ENCODE data around the gene SULT1A3.
"Not testable (repeated sequence)": the region's sequence is repeated elsewhere in the genome, so short reads cannot be mapped to it uniquely, and the experiment has no call there.

Gene SULT1A3

DNA sequence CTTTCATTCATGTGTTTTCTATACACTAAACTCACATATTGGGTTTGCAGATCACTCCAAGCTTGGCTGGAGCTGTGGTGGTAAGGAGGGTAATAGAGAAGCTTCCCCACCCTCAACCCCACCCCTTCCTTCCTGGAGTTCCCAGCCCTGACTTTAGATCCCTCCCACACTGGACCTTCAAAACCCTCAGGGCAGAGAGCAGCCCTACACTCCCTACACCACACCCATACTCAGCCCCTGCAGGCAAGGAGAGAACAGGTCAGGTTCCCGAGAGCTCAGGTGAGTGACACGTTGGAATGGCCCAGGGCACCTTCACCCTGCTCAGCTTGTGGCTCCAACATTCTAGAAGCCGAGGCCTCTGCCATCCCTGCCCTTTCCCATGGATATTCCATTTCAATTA lies at the start of gene SULT1A3:
TSS of gene SULT1A3 (plus strand) at position 207 of the 400 bp plus-strand sequence. CDS start 1,474 bp downstream, outside the sequence.
- not testable (repeated sequence) for DNase-seq

DNA sequence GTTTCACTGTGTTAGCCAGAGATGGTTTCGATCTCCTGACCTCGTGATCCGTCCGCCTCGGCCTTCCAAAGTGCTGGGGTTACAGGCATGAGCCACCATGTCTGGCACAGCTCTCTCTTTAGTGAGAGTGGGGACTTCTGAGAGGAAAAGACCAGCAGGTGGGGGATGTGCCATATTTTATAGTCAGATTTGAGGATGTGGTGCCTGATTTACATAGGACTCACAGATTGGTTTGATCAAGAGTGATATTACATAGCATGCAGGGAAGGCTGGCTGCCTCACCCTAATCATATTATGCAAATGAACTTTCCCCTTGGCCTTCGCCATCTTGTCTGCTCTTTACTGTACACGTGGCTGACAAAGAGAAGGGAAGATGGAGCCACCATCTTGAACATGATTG lies 48.0 kb upstream of the SULT1A3 start:
- no peak for DNase-seq

DNA sequence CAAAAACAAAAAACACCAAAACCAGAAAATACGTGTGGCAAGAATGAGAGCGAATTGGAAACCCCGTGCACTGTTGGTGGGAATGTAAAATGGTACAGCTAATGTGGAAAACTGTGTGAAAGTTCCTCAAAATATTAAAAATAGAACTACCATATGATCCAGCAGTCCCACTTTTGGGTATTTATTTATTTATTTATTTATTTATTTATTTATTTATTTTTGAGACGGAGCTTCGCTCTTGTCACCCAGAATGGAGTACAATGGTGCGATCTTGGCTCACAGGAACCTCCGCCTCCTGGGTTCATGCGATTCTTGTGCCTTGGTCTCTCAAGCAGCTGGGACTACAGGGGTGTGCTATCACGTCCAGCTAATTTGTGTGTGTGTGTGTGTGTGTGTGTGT lies 46.5 kb upstream of the SULT1A3 start:
- DNase-seq = no peak

DNA sequence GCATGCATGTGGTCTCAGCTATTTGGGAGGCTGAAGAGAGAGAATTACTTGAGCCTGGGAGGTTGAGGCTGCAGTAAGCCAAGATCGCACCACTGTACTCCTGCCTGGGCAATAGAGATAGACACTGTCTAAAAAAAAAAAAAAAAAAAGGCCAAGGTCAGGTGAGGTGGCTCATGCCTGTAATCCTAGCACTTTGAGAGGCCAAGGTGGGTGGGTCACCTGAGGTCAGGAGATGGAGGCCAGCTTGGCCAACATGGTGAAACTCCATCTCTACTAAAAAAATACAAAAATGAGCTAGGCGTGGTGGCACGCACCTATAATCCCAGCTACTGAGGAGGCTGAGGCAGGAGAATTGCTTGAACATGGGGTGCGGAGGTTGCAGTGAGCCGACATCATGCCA lies 43.9 kb upstream of the SULT1A3 start:
- no peak for DNase-seq

DNA sequence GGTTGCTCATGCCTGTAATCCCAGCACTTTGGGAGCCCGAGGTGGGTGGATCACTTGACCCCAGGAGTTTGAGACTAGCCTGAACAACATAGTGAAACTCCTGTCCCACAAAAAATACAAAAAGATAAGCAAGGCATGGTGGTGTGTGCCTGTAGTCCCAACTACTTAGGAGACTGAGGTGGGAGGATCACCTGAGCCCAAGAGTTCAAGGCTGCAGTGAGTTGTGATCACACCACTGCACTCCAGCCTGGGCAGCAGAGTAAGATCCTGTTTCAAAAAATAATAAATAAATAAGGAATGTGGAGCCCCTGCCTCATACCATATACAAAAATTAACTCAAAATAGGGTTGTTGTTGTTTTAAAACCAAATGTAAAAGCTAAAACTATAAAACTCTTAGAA lies 41.8 kb upstream of the SULT1A3 start:
- DNase-seq = no peak

DNA sequence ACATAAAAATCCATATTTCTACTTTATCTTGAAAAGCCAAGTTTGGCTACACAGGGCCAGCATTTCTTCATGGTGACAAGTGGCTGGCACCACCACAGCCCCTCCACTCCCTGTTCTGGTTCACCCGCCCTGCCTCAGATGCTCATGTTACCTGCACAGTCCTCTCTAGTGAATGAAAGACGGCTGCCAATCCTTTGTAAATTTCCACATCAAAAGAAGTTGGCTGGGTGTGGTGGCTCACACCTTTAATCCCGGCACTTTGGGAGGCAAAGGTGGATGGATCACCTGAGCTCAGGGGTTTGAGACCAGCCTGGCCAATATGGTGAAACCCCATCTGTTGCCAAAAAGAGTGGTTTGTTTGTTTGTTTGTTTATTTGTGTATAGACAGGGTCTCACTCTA lies 35.5 kb upstream of the SULT1A3 start:
- no peak for DNase-seq

DNA sequence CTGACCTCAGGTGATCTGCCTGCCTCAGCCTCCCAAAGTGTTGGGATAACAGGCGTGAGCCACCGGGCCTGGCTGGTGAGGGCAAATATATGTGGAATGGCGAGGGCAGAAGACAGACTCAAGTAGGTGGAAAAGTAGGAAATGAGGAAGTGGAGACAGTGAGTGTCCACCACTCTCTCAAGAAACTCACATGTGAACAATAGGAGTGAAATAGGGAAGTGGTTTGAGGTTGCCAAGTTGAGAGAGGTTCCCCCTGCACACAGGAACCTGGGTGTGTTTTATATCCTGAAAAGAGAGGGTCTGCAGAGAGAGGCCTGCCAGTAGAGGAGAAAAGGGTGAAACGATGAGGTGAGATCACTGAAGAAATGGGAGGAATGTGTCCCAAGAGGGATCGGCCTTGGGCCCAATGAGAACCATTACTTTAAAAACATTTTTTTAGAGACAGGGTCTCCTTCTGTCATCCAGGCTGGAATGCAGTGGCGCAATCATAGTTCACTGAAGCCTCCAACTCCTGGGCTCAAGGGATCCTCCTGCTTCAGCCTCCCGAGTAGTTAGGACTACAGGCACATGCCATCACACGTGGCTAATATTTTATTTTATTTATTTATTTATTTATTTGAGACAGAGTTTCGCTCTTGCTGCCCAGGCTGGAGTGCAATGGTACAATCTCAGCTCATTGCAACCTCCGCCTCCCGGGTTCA lies 32.7 kb upstream of the SULT1A3 start:
- DNase-seq = no peak

DNA sequence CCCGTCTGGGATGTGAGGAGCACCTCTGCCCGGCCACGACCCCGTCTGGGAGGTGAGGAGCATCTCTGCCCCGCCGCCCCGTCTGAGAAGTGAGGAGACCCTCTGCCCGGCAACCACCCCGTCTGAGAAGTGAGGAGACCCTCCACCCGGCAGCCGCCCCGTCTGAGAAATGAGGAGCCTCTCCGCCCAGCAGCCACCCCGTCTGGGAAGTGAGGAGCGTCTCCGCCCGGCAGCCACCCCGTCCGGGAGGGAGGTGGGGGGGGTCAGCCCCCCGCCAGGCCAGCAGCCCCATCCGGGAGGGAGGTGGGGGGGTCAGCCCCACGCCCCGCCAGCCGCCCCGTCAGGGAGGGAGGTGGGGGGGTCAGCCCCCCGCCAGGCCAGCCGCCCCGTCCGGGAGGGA lies 30.3 kb upstream of the SULT1A3 start:
- DNase-seq = not testable (repeated sequence)

DNA sequence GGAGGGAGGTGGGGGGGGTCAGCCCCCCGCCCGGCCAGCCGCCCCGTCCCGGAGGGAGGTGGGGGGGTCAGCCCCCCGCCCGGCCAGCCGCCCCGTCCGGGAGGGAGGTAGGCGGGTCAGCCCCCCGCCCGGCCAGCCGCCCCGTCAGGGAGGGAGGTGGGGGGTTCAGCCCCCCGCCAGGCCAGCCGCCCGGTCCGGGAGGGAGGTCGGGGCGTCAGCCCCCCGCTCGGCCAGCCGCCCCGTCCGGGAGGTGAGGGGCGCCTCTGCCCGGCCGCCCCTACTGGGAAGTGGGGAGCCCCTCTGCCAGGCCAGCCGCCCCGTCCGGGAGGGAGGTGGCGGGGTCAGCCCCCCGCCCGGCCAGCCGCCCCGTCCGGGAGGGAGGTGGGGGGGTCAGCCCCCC lies 29.6 kb upstream of the SULT1A3 start:
- DNase-seq = not testable (repeated sequence)

DNA sequence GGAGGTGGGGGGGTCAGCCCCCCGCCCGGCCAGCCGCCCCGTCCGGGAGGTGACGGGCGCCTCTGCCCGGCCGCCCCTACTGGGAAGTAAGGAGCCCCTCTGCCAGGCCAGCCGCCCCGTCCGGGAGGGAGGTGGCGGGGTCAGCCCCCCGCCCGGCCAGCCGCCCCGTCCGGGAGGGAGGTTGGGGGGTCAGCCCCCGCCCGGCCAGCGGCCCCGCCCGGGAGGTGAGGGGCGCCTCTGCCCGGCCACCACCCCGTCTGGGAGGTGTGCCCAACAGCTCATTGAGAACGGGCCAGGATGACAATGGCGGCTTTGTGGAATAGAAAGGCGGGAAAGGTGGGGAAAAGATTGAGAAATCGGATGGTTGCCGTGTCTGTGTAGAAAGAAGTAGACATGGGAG lies 28.9 kb upstream of the SULT1A3 start:
- not testable (repeated sequence) for DNase-seq

DNA sequence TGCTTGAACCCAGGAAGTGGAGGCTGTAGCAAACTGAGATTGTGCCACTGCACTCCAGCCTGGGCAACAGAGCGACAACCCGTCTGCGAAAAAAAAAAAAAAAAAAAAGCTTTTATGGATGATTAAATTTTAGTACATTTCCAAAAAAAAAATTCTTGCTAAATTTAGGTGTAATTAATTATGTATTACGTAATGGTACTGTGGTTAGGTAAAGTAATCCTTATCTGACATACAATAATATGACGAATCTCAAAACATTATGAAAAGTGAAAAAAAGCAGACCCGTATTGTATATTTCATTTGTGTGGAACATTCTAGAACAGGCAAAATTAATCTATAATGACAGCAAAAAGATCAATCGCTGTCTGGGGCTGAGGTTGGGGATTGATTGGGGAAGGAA lies 26.0 kb upstream of the SULT1A3 start:
- DNase-seq = no peak

DNA sequence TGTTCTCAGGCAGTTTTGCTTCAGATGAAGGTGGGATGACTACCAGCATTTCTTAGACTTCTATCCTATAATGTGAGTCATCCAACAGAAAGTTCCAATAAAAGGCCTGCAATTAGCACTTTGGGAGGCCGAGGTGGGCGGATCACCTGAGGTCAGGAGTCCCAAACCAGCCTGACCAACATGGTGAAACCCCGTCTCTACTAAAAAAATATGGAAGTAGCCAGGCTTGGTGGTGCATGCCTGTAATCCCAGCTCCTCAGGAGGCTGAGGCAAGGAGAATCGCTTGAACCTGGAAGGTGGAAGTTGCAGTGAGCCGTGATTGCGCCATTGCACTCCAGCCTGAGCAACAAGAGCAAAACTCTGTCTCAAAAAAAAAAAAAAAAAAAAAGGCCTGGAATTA lies 22.2 kb upstream of the SULT1A3 start:
- not testable (repeated sequence) for DNase-seq

DNA sequence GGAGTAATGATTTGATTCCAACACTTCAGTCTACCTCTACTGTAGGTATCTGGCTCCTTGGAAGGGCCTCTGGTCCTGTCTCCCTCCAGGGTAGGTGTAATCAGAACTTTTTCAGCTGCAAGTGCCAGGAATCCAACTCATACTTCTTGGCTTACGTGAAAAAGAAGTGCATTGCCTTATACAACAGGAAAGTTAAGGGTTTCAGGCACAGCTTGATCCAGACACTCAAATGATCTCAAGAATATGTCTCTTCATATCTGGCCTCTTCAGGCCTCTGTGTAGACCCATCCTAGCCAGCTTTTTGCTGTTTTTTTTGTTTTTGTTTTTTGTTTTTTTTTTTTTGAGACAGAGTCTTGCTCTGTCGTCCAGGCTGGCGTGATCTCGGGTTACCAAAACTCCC lies 19.9 kb upstream of the SULT1A3 start:
- DNase-seq = no peak

DNA sequence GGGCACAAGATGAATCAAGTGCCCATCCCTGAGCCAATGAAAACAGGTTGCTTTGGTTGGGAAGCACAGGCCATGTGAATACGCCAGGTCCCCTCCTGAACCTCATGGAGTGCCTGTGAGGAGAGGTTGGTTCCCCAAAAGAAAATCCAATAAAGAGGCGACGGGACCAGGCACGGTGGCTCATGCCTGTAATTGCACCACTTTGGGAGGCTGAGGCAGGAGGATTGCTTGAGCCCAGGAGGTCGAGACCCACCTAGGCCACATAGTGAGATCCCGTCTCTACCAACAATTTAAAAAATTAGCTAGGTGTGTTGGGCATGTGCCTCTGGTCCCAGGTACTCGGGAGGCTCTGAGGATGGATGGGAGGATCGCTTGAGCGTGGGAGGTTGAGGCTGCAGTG lies 19.1 kb upstream of the SULT1A3 start:
- no peak for DNase-seq

DNA sequence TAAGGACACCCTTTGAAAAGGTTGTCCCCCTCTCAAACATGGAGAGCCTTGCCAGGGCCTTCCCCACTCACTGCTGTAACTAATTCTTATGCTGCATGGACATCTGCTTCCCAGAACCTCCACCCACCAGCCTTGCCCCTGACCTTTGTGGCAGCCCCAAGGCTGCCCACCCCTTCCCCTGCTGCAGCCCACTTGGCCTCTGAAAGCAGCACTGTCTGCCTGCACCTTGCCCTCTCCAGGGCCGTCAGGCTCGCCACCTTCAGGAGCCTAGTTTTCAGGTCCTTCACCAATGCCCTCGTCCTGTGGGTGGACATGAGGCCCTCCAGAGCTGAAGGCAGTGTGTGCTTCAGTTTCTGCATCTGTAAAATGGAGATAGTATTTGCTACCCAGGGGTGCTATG lies 18.3 kb upstream of the SULT1A3 start:
- DNase-seq = no peak

DNA sequence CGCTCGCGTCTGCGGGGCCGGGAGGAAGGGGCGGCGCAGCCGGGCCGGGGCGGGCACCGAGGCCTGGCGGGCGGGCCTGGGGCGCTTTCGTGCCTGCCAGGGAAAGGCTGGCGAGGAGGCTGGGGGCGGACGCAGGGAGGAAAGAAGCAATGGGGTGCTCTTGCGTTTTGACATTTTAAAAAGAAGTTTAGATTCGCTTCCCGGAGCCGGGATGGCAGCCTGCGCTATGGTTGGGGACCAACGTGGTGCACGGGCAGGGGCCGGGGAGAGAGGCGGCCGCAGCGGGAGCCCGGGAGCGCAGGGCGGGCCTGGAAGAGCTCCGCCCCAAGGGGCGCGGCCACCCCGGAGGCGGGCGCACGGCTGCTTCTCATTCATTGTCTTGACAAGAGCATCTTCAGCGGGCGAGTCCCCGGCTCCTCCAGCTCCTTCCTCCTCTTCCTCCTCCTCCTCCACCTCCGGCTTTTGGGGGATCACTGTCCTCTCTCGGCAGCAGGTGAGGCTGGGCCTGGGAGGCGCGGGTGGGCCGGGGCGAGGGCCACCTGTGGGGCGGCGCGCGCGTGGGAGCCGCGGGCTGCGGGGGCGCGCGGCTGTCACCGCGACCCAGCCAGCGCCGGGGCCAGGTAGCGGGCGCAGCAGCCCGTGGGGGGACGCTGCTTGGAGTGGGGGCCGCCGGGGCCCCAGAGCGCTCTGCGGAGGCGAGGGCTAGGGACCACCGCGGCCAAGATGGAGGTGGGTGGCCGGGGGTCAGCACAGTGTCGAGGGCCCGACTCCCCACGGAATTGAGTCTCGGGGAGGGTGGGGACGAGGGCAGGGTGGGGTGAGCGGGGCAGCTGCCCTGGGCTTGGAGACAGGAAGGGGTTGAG lies 15.6 kb upstream of the SULT1A3 start, which contains the start of gene CORO1A:
TSS of gene CORO1A (plus strand) at position 370 of the 863 bp plus-strand sequence. CDS start 1,608 bp downstream, outside the sequence.
- DNase-seq = no peak

DNA sequence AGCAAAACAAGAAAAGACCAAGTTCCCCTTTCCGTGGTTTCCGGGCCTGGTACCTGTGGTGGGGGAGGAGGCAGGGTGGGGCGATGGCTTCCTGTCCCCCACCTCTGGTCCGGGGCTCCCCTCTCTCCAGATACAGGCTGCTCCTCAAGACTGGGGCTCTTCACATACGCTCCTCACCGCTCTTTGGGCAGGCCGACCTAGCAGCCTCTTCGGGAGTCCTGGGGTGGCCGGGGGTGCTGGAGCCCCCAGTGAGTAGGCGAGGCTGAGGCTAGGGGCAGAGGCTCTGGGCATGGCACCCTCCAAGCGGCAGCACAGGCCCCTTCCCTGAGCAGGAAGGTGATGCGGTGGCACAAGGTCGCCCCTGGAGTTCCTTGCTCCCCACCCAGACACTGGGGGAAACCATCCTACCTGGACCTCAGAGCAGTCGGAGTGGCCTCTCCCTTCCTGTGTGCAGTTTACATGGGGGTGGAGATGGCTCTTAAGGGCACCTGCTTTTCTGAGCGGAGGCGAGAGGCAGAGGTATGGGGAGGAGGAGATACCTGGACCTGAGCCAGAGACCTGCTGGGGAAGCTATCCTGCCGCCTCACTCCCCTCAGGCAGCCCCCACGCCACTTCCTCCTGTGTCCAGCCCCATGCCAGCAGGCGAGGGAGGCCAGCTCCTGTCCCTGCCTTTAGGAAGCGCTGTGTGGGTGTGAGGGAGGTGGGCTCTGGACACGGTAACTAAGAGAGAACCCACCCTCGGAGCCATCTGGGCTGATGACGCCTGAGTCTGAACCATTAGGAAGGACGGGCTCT lies 14.8 kb upstream of the SULT1A3 start:
- DNase-seq = no peak

DNA sequence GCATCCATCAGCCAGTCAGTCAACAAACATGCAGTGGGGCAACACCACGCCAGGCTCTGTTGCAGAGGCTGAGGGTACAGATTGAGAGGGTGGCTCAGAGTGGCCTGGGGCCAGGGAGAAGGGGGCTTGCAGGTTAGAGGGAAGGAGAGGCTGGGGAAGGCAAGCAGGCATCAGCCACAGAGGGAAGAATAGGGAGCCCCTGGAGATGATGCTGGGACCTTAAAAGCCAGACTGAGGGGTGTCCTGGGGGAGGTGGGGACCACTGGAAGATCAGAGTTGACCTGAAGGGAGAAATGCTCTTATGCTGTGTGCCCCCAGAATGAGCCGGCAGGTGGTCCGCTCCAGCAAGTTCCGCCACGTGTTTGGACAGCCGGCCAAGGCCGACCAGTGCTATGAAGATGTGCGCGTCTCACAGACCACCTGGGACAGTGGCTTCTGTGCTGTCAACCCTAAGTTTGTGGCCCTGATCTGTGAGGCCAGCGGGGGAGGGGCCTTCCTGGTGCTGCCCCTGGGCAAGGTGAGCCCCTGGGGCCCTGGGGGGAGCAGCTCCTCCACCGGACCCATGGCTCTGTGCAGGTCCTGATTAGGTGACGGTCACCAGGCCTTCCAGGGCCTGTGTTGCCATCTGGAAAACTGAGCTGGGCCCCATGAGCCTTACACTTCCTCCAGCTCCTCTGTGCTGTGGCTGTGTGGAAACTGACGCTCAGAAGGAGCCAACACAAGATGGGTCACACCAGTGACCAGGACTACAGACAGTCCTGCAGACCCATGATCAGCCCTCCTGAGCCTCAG lies 14.0 kb upstream of the SULT1A3 start:
- DNase-seq = no peak

DNA sequence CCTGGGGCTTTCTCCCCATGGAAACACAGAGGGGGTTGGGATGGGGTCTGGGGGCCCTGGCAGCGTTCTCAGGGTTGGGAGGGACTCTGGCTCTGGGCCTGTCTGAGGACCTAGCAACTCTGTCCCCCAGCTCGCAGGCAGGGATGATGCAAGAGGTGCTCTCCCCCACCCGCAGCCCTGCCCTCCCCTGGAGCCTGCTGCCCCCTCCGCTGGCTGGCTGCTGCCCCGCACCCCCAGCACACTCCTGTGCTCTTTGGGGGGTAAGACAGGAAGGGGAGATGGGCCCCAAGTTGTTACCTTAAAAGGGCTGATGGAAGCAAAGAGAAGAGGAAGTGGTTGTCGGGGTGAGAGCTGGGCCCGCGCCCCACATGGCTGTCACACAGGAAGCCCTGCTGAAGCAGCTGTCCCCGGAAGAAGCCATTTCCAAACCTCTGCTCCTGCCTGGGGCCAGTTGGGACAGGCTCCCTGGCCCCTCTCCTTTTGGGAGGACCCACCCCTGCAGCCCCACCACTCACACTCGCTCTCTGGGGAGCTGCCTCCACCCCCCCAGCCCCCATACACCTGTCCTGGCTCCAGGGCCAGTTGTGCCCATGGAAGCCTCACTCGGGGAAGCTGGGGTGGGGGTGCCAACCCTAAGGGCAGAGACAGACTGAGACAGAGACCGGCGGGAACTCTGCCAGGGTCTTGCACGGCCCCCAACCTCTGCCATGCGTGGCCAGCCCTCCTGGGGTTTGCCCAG lies 13.2 kb upstream of the SULT1A3 start:
- DNase-seq = no peak

DNA sequence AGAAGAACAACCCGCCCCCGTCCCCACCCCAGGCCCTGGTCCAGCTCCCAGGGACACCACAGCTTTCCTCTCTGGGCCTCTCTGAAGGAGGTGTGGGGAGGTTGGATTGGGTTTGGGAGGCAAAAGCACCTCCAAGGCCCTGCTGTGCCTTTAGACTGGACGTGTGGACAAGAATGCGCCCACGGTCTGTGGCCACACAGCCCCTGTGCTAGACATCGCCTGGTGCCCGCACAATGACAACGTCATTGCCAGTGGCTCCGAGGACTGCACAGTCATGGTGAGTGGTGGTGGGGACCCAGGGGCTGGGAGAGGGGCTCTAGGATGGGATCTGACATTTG lies 12.6 kb upstream of the SULT1A3 start:
- no peak for DNase-seq

DNA sequence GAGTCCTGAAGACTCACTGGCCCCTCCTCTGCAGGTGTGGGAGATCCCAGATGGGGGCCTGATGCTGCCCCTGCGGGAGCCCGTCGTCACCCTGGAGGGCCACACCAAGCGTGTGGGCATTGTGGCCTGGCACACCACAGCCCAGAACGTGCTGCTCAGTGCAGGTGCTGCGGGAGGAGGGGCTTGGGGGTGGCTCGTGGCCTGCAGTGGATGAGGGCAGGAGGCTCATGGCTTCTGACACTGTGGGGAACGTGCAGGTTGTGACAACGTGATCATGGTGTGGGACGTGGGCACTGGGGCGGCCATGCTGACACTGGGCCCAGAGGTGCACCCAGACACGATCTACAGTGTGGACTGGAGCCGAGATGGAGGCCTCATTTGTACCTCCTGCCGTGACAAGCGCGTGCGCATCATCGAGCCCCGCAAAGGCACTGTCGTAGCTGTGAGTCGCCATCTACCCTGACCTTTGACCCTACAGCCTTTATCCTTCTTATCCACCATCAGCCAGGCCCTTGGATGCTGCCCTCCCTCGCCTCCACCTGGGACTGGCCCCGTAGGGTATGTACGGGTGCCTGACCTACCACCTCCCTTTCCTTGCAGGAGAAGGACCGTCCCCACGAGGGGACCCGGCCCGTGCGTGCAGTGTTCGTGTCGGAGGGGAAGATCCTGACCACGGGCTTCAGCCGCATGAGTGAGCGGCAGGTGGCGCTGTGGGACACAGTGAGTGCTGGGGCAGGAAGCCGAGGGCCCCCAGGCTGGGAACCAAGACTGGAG lies 12.1 kb upstream of the SULT1A3 start:
- no peak for DNase-seq
